K562 (cell line): ENCODE measurements around the gene CLIC5.

Source experiments
- BCL6 ChIP-seq: fragments of 250-450 bp; sonication (Bioruptor Pico); IDR thresholded peaks from 2 replicates; pipeline ENCODE4 v1.4.0; 2020
- KLF6 ChIP-seq: fragments of 250-450 bp; sonication (Bioruptor Pico); IDR thresholded peaks from 2 replicates; pipeline ENCODE4 v1.4.0; 2020; ENCODE audit warnings: mild to moderate bottlenecking, moderate library complexity, borderline replicate concordance
- NFYB ChIP-seq: IDR thresholded peaks from 2 replicates; pipeline ENCODE4 v1.6.1; 2011; ENCODE audit warnings: mild to moderate bottlenecking, moderate library complexity; ENCODE audit not compliant: insufficient read length; ENCODE audit errors: extremely low read depth
- POLR2A ChIP-seq: fragments of 450-650 bp; conservative IDR thresholded peaks from 2 replicates; pipeline ENCODE4 v1.6.1; 2016
- ZNF143 ChIP-seq: sonication (generic); formaldehyde crosslinking; IDR thresholded peaks from 2 replicates; pipeline ENCODE4 v1.9.0; 2022; ENCODE audit warnings: mild to moderate bottlenecking, missing genetic modification reagents
- ZNF23 ChIP-seq: fragments of 250-450 bp; sonication (Bioruptor Pico); IDR thresholded peaks from 2 replicates; pipeline ENCODE4 v1.4.0; 2020; ENCODE audit warnings: mild to moderate bottlenecking
- TF ChIP-seq, protein P1 (sequence below): sonication (generic); formaldehyde crosslinking; IDR thresholded peaks from 2 replicates; pipeline ENCODE4 v1.8.1; 2023; ENCODE audit warnings: missing genetic modification reagents, mild to moderate bottlenecking, borderline replicate concordance
- TF ChIP-seq, protein P2 (sequence below): fragments of 450-650 bp; IDR thresholded peaks from 2 replicates; pipeline ENCODE4 v1.6.1; 2017; ENCODE audit warnings: mild to moderate bottlenecking, moderate library complexity
- TF ChIP-seq, protein P3 (sequence below), 3 experiments: IDR thresholded peaks in 2 of 3; conservative IDR thresholded peaks in 1 of 3; 2 replicates each; pipeline ENCODE4 v1.5.1; 2011 to 2012; ENCODE audit warnings: low read length in 3 of 3, mild to moderate bottlenecking in 3 of 3, control low read depth in 2 of 3, improper control_type of control experiment in 1 of 3, inconsistent platforms in 1 of 3, low read depth in 1 of 3, mixed read lengths in 1 of 3, moderate library complexity in 1 of 3; ENCODE audit not compliant: insufficient read depth in 2 of 3

DNA sequence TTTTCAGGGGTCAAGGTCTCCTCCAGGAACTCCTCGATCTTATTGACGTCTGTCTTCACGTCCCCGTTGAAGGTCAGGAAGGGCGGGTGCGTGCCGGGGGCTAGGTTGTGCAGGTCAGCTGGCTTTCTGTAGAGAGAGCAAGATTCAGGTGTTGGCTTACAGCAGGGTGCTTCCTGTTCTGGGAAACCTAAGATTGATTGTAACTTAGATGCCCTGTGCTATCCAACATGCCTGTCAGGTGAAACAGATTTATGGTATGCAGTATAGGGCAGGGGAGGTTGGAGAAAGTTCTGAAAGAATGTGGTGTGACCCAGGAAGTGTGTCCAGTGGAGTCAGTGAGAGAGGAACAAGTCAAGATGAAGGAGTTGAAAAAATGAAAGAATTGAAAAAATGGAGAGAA lies 66.4 kb downstream of the CLIC5 start:
- TF ChIP-seq ZNF23 (CRISPR knock-in tag) = no peak
- TF ChIP-seq, protein P1, sequence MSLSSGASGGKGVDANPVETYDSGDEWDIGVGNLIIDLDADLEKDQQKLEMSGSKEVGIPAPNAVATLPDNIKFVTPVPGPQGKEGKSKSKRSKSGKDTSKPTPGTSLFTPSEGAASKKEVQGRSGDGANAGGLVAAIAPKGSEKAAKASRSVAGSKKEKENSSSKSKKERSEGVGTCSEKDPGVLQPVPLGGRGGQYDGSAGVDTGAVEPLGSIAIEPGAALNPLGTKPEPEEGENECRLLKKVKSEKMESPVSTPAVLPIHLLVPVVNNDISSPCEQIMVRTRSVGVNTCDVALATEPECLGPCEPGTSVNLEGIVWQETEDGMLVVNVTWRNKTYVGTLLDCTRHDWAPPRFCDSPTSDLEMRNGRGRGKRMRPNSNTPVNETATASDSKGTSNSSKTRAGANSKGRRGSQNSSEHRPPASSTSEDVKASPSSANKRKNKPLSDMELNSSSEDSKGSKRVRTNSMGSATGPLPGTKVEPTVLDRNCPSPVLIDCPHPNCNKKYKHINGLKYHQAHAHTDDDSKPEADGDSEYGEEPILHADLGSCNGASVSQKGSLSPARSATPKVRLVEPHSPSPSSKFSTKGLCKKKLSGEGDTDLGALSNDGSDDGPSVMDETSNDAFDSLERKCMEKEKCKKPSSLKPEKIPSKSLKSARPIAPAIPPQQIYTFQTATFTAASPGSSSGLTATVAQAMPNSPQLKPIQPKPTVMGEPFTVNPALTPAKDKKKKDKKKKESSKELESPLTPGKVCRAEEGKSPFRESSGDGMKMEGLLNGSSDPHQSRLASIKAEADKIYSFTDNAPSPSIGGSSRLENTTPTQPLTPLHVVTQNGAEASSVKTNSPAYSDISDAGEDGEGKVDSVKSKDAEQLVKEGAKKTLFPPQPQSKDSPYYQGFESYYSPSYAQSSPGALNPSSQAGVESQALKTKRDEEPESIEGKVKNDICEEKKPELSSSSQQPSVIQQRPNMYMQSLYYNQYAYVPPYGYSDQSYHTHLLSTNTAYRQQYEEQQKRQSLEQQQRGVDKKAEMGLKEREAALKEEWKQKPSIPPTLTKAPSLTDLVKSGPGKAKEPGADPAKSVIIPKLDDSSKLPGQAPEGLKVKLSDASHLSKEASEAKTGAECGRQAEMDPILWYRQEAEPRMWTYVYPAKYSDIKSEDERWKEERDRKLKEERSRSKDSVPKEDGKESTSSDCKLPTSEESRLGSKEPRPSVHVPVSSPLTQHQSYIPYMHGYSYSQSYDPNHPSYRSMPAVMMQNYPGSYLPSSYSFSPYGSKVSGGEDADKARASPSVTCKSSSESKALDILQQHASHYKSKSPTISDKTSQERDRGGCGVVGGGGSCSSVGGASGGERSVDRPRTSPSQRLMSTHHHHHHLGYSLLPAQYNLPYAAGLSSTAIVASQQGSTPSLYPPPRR (CRISPR knock-in tag) = no peak
- no peak for TF ChIP-seq BCL6 (CRISPR knock-in tag)
- TF ChIP-seq NFYB = no peak
- TF ChIP-seq POLR2A = no peak
- TF ChIP-seq, protein P2, sequence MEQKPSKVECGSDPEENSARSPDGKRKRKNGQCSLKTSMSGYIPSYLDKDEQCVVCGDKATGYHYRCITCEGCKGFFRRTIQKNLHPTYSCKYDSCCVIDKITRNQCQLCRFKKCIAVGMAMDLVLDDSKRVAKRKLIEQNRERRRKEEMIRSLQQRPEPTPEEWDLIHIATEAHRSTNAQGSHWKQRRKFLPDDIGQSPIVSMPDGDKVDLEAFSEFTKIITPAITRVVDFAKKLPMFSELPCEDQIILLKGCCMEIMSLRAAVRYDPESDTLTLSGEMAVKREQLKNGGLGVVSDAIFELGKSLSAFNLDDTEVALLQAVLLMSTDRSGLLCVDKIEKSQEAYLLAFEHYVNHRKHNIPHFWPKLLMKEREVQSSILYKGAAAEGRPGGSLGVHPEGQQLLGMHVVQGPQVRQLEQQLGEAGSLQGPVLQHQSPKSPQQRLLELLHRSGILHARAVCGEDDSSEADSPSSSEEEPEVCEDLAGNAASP = no peak
- TF ChIP-seq ZNF143 (CRISPR knock-in tag) = no peak
- TF ChIP-seq KLF6 (CRISPR knock-in tag) = no peak
- TF ChIP-seq, protein P3, sequence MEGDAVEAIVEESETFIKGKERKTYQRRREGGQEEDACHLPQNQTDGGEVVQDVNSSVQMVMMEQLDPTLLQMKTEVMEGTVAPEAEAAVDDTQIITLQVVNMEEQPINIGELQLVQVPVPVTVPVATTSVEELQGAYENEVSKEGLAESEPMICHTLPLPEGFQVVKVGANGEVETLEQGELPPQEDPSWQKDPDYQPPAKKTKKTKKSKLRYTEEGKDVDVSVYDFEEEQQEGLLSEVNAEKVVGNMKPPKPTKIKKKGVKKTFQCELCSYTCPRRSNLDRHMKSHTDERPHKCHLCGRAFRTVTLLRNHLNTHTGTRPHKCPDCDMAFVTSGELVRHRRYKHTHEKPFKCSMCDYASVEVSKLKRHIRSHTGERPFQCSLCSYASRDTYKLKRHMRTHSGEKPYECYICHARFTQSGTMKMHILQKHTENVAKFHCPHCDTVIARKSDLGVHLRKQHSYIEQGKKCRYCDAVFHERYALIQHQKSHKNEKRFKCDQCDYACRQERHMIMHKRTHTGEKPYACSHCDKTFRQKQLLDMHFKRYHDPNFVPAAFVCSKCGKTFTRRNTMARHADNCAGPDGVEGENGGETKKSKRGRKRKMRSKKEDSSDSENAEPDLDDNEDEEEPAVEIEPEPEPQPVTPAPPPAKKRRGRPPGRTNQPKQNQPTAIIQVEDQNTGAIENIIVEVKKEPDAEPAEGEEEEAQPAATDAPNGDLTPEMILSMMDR (IDR thresholded peaks at IDR 0.05 in 2 of 3, conservative IDR thresholded peaks at IDR 0.05 in 1 of 3; ENCODE audit: insufficient read depth in 2 of 3, low read depth in 1 of 3, low read length in 3 of 3) = no peak
